DND-41 (cell line): ENCODE data around the gene PIK3C2B.

ENCODE experiments used
- CTCF ChIP-seq: IDR thresholded peaks from 2 replicates; pipeline ENCODE4 v1.5.1; 2012; ENCODE audit warnings: borderline replicate concordance, low read length, moderate library complexity, mild to moderate bottlenecking; ENCODE audit not compliant: poor library complexity, severe bottlenecking; ENCODE audit errors: extremely low read depth
- EZH2 ChIP-seq: IDR thresholded peaks from 3 replicates; pipeline ENCODE4 v1.6.1; 2012; ENCODE audit warnings: borderline replicate concordance, low read depth, mild to moderate bottlenecking, moderate library complexity, low read length, inconsistent platforms; ENCODE audit not compliant: severe bottlenecking

DNA sequence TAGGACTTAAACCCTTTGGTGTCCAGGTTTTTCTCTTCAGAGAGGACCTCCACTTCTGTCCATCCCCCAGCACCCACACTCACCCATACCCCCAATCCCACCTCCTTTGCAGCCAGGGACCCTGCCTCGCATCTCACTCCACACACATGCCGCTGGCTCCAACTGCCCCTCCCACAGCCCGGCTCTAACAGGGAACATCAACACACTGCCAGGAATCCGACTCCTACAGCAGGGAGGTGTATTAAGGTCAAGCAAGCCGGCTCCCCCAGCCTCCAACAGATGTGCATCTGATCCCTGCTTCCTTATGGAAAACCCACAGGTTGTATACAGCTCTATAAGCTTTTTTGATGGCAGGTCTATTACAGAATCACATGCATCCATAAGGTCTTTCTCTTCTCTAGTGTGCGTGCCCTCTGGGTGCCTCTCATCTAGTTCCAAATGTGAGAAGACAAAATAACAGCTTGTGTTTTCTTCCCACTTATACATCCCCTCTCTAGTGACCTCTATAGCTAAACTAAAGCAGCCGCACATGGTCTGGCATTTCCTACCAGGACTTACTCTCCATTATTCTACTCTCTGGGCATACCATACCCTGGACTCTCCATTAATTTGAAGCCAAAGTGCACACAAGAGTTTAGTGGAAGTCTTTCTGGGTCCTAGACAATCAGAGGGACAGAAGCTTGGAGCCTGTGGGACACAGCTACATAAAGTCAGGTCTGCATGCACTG lies 16.3 kb downstream of the PIK3C2B start:
- TF ChIP-seq CTCF (no peak), EZH2 (no peak)
